GM06990 (cell line): Measurements from ENCODE around the gene AGBL4.
"Not testable (repeated sequence)": the region's sequence is repeated elsewhere in the genome, so short reads cannot be mapped to it uniquely, and the experiment has no call there.

Experiments
- DNase-seq: peaks from one replicate; pipeline ENCODE4 v3.0.0-alpha.2; 2011; ENCODE audit not compliant: insufficient read length; ENCODE audit errors: extremely low read depth
- H3K27me3 ChIP-seq: replicated peaks from 2 replicates; pipeline ENCODE4 v1.6.0; 2011; ENCODE audit warnings: low read length; ENCODE audit not compliant: control insufficient read depth, insufficient read depth
- H3K36me3 ChIP-seq: 2 replicates; pipeline ENCODE4 v1.5.1; 2011; ENCODE audit warnings: low read length; ENCODE audit not compliant: control insufficient read depth, insufficient read depth
- H3K4me3 ChIP-seq: replicated peaks from 2 replicates; pipeline ENCODE4 v1.5.1; 2011; ENCODE audit warnings: low read depth, mild to moderate bottlenecking, control low read depth, low read length
- CTCF ChIP-seq: IDR thresholded peaks from 2 replicates; pipeline ENCODE4 v1.5.1; 2011; ENCODE audit warnings: low read length, control low read depth, mild to moderate bottlenecking, inconsistent platforms; ENCODE audit not compliant: insufficient read depth, poor library complexity, severe bottlenecking

Gene AGBL4

GRCh38 chr1:49298304-49298703 lies 725.5 kb downstream of the AGBL4 start:
- no peaks in the 10 kb centered on the region for H3K36me3 ChIP-seq
- DNase-seq: no peak
- no peak overlapping the region for H3K4me3 ChIP-seq
- no peak for TF ChIP-seq CTCF
- no peaks in the 10 kb centered on the region for H3K27me3 ChIP-seq

- no peak for TF ChIP-seq CTCF
- no peak overlapping the region for H3K4me3 ChIP-seq
- H3K36me3 ChIP-seq: no peaks in the 10 kb centered on the region
- no peaks in the 10 kb centered on the region for H3K27me3 ChIP-seq
- no peak for DNase-seq
Measured at GRCh38 chr1:49297783-49298182, 726.0 kb downstream of the AGBL4 start.

- H3K4me3 ChIP-seq: no peak overlapping the region
- TF ChIP-seq CTCF: no peak
- H3K36me3 ChIP-seq: no peaks in the 10 kb centered on the region
- H3K27me3 ChIP-seq: no peaks in the 10 kb centered on the region
- DNase-seq: no peak
Measured at GRCh38 chr1:49294539-49294938, 729.2 kb downstream of the AGBL4 start.

GRCh38 chr1:49293016-49293415 lies 730.7 kb downstream of the AGBL4 start:
- no peaks in the 10 kb centered on the region for H3K36me3 ChIP-seq
- TF ChIP-seq CTCF: no peak
- H3K27me3 ChIP-seq: no peaks in the 10 kb centered on the region
- H3K4me3 ChIP-seq: no peak overlapping the region
- no peak for DNase-seq

- H3K27me3 ChIP-seq, H3K4me3 ChIP-seq, DNase-seq, H3K36me3 ChIP-seq: not testable (repeated sequence)
Measured at GRCh38 chr1:49257211-49258049, 766.3 kb downstream of the AGBL4 start.

GRCh38 chr1:49252917-49253316 lies 770.8 kb downstream of the AGBL4 start:
- no peak overlapping the region for H3K4me3 ChIP-seq
- no peak for TF ChIP-seq CTCF
- H3K36me3 ChIP-seq: no peaks in the 10 kb centered on the region
- no peaks in the 10 kb centered on the region for H3K27me3 ChIP-seq
- no peak for DNase-seq
